GM19328 (cell line): ENCODE results near the gene CYP19A1.

Source experiments
- ATAC-seq: cut with Tn5 transposase; IDR thresholded peaks from one replicate; pipeline ENCODE4 v1.9.1; 2021; ENCODE audit warnings: mild to moderate bottlenecking, moderate library complexity; ENCODE audit not compliant: unreplicated experiment

The CYP19A1 gene

GRCh38 chr15:51224428-51224827, 114.0 kb downstream of the CYP19A1 start:
- no peak for ATAC-seq

GRCh38 chr15:51223771-51224229, 114.6 kb downstream of the CYP19A1 start:
- no peak for ATAC-seq

- ATAC-seq, result no peak
Observed at GRCh38 chr15:51218299-51218938, 120.0 kb downstream of the CYP19A1 start.

- ATAC-seq, result no peak
Observed at GRCh38 chr15:51212909-51213308, 125.5 kb downstream of the CYP19A1 start.

GRCh38 chr15:51212239-51212638, 126.2 kb downstream of the CYP19A1 start:
- no peak for ATAC-seq

GRCh38 chr15:51205050-51205975, 133.1 kb downstream of the CYP19A1 start:
- ATAC-seq, result no peak

- no peak for ATAC-seq
Observed at GRCh38 chr15:51203797-51204196, 134.6 kb downstream of the CYP19A1 start.

GRCh38 chr15:51202783-51203182, 135.6 kb downstream of the CYP19A1 start:
- no peak for ATAC-seq

GRCh38 chr15:51201581-51201980, 136.8 kb downstream of the CYP19A1 start:
- no peak for ATAC-seq

GRCh38 chr15:51200792-51201191, 137.6 kb downstream of the CYP19A1 start:
- ATAC-seq, result no peak

- ATAC-seq, result no peak
Observed at GRCh38 chr15:51199541-51199940, 138.9 kb downstream of the CYP19A1 start.

GRCh38 chr15:51198701-51199232, 139.6 kb downstream of the CYP19A1 start:
- no peak for ATAC-seq

GRCh38 chr15:51195459-51195858, 142.9 kb downstream of the CYP19A1 start:
- ATAC-seq, result no peak

- ATAC-seq, result no peak
Observed at GRCh38 chr15:51193979-51194378, 144.4 kb downstream of the CYP19A1 start.

- ATAC-seq, result no peak
Observed at GRCh38 chr15:51193526-51193925, 144.9 kb downstream of the CYP19A1 start.

- ATAC-seq, result no peak
Observed at GRCh38 chr15:51192521-51193280, 145.7 kb downstream of the CYP19A1 start.

GRCh38 chr15:51191766-51192165, 146.6 kb downstream of the CYP19A1 start:
- no peak for ATAC-seq

- ATAC-seq, result no peak
Observed at GRCh38 chr15:51191072-51191670, 147.2 kb downstream of the CYP19A1 start.

- no peak for ATAC-seq
Observed at GRCh38 chr15:51190424-51191068, 147.8 kb downstream of the CYP19A1 start.
